ENCODE results near the gene CHST11. TPM values are rescaled to one million over a fixed set of nuclear protein-coding genes. Genes with fewer than 3 reads are reported as not detected.

The CHST11 gene
- total and polyA plus RNA-seq, 10 of the 15 experiments (the other 5 are each of a cell fraction or from before 2014, with no cell fraction given), result 1.9 to 38.1 (median 17.2) TPM

DNA sequence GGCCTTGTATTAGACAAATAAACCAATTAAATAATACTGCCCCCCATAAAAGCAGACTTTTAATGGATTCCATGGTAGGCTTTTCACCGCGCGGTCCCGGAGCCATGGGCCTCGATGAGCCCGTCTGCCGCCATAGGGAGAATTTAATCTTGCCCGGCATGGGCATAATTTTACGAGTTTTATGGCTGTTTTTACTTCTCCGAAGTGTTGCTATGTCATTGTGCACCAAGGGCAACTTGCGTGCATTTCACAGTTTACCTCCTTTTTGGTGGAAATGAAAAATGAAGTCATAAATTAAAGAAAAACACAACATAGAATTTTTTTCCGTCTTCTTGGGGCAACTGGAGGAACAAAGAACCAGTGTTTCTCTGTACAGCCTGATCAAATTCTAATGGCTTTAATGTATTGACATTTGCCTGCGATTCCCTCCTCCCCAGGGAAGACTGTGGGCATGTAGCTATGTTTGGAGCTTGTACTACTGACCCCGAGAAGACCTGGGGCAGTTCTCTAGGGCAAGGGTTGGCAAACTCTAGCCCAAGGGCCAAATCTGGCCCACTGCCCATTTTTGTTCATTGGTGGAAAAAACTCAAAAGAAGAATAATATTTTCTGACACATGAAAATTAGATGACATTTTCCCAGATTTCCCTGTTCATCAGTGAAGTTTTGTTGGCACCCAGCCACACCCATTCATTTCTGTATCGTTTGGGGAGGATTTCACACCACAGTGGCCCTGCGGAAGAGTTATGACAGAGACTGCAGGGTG, 142.7 kb downstream of the CHST11 start:
- WGBS (ENCODE audit: insufficient coverage, insufficient replicate concordance, low lambda C conversion rate, missing lambda C conversion rate), result 93% methylated on average over 16 of the region's 16 CpGs
- DNase-seq (ENCODE audit: low read depth, low spot score) (no peak), FAIRE-seq (no peak), ATAC-seq (no peak)
- SMC1A ChIA-PET (ENCODE audit: uncharacterized antibody, unreplicated experiment), result interaction anchor here (0.9 to 4.1 kb wide), 6 partner anchors 16 to 122 kb away, joined by 3 to 18 read pairs (median 4); no protein-coding TSS in a partner anchor
- in situ Hi-C loops (cut with MboI), result no loop called here
- BruUV-seq (replicated peaks), result no TSS peak
- H2AFZ ChIP-seq (ENCODE audit: control insufficient read depth, low read depth, low read length), result no peak overlapping the region
- no peak overlapping the region for H3K4me3 ChIP-seq
- intact Hi-C loops (cut with micrococcal nuclease; ENCODE audit: unreplicated experiment), result loop anchor here (10.0 kb wide), 1 partner anchor 455 kb away; no protein-coding TSS in a partner anchor
- TF ChIP-seq, protein P1, sequence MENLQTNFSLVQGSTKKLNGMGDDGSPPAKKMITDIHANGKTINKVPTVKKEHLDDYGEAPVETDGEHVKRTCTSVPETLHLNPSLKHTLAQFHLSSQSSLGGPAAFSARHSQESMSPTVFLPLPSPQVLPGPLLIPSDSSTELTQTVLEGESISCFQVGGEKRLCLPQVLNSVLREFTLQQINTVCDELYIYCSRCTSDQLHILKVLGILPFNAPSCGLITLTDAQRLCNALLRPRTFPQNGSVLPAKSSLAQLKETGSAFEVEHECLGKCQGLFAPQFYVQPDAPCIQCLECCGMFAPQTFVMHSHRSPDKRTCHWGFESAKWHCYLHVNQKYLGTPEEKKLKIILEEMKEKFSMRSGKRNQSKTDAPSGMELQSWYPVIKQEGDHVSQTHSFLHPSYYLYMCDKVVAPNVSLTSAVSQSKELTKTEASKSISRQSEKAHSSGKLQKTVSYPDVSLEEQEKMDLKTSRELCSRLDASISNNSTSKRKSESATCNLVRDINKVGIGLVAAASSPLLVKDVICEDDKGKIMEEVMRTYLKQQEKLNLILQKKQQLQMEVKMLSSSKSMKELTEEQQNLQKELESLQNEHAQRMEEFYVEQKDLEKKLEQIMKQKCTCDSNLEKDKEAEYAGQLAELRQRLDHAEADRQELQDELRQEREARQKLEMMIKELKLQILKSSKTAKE (IDR thresholded peaks at IDR 0.05; ENCODE audit: low read depth, poor library complexity, severe bottlenecking), result no peak
- TF ChIP-seq, protein P2, sequence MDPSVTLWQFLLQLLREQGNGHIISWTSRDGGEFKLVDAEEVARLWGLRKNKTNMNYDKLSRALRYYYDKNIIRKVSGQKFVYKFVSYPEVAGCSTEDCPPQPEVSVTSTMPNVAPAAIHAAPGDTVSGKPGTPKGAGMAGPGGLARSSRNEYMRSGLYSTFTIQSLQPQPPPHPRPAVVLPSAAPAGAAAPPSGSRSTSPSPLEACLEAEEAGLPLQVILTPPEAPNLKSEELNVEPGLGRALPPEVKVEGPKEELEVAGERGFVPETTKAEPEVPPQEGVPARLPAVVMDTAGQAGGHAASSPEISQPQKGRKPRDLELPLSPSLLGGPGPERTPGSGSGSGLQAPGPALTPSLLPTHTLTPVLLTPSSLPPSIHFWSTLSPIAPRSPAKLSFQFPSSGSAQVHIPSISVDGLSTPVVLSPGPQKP (IDR thresholded peaks at IDR 0.05; ENCODE audit: low read depth, low read length), result no peak
- TF ChIP-seq PAX5 (IDR thresholded peaks at IDR 0.05; ENCODE audit: borderline replicate concordance, low read depth, low read length), result no peak
- H3K4me2 ChIP-seq (ENCODE audit: control insufficient read depth, insufficient read depth), result no peak overlapping the region
- H3K27me3 ChIP-seq (replicated peaks in 1 of 2; ENCODE audit: control insufficient read depth in 2 of 2, insufficient read depth in 2 of 2, low read length in 1 of 2), result no peaks in the 10 kb centered on the region
- H3K9me3 ChIP-seq (replicated peaks; ENCODE audit: control insufficient read depth, insufficient read depth, low read length), result no peaks in the 10 kb centered on the region; the same call in 2 of the 3 replicates
- H3K27ac ChIP-seq (ENCODE audit: control insufficient read depth, insufficient read depth), result no peak overlapping the region
- H3K4me1 ChIP-seq (ENCODE audit: control insufficient read depth, insufficient read depth, low read length), result peaks cover 40% of the 10 kb centered on the region
- peaks cover 30% of the 10 kb centered on the region for H3K79me2 ChIP-seq (ENCODE audit: control insufficient read depth, insufficient read depth, low read length)
- no peak overlapping the region for H3K9ac ChIP-seq (ENCODE audit: control insufficient read depth, insufficient read depth, low read length)
- no peaks in the 10 kb centered on the region for H4K20me1 ChIP-seq (ENCODE audit: control insufficient read depth, insufficient read depth)
- peaks cover 0 to 3% of the 10 kb centered on the region in 2 experiments; a peak in 1 of 4 replicates for H3K36me3 ChIP-seq (ENCODE audit: control insufficient read depth in 2 of 2, insufficient read depth in 2 of 2, low read length in 1 of 2)
- CTCF ChIA-PET, result interaction anchor here (0.5 to 0.9 kb wide), 3 partner anchors 11 to 31 kb away, joined by 3 read pairs; no protein-coding TSS in a partner anchor
- RAD21 ChIA-PET (ENCODE audit: unreplicated experiment), result interaction anchor here (1.1 kb wide), 2 partner anchors 16 to 140 kb away, joined by 4 to 6 read pairs; no protein-coding TSS in a partner anchor
- POLR2A ChIA-PET, result interaction anchor here (0.6 to 2.4 kb wide), 2 partner anchors 16 to 518 kb away, joined by 3 to 8 read pairs; no protein-coding TSS in a partner anchor
